ENCODE data around the gene ELAVL4.
A peak's percentile ranks its signal among the peaks of the same experiment; 100 is the strongest.

Gene ELAVL4

GRCh38 chr1:50108497-50109059 is at the start of gene ELAVL4:
Gene ELAVL4 (plus strand): TSS chr1:50108920. CDS start chr1:50109190, 270 bp downstream.
- DNase-seq = peak; percentile 93

GRCh38 chr1:50060279-50060678 is 48.4 kb upstream of the ELAVL4 start:
- no peak for DNase-seq

GRCh38 chr1:50066806-50067205 is 41.9 kb upstream of the ELAVL4 start:
- no peak for DNase-seq

- DNase-seq = no peak
These were observed 33.8 kb upstream of the ELAVL4 start for GRCh38 chr1:50074931-50075330.

GRCh38 chr1:50077273-50077672 is 31.4 kb upstream of the ELAVL4 start:
- DNase-seq = no peak

- peak; percentile 43 for DNase-seq
These were observed 27.7 kb upstream of the ELAVL4 start for GRCh38 chr1:50080904-50081586.

- no peak for DNase-seq
These were observed 24.3 kb upstream of the ELAVL4 start for GRCh38 chr1:50084389-50084788.

- DNase-seq = no peak
These were observed 17.7 kb upstream of the ELAVL4 start for GRCh38 chr1:50091068-50091467.

GRCh38 chr1:50095716-50096115 is 13.0 kb upstream of the ELAVL4 start:
- DNase-seq = no peak

- no peak for DNase-seq
These were observed 11.6 kb upstream of the ELAVL4 start for GRCh38 chr1:50097021-50097679.

GRCh38 chr1:50097791-50098190 is 10.9 kb upstream of the ELAVL4 start:
- DNase-seq = no peak

- DNase-seq = no peak
These were observed 10.1 kb upstream of the ELAVL4 start for GRCh38 chr1:50098591-50099021.

GRCh38 chr1:50099654-50100053 is 9.1 kb upstream of the ELAVL4 start:
- no peak for DNase-seq

GRCh38 chr1:50103615-50104081 is 5.1 kb upstream of the ELAVL4 start:
- peak; percentile 71 for DNase-seq

- DNase-seq = peak; percentile 71
These were observed 3.3 kb upstream of the ELAVL4 start for GRCh38 chr1:50105433-50105832.

GRCh38 chr1:50106095-50106761 is 2.5 kb upstream of the ELAVL4 start:
- DNase-seq = peak; percentile 80

- DNase-seq = no peak
These were observed 396 bp downstream of the ELAVL4 start for GRCh38 chr1:50109116-50109515.

- peak; percentile 87 for DNase-seq
These were observed 941 bp downstream of the ELAVL4 start for GRCh38 chr1:50109647-50110075.

- no peak for DNase-seq
These were observed 1.4 kb downstream of the ELAVL4 start for GRCh38 chr1:50110151-50110550.

GRCh38 chr1:50110656-50111055 is 1.9 kb downstream of the ELAVL4 start:
- peak; percentile 68 for DNase-seq

GRCh38 chr1:50111503-50111902 is 2.8 kb downstream of the ELAVL4 start:
- DNase-seq = no peak

GRCh38 chr1:50112193-50112592 is 3.5 kb downstream of the ELAVL4 start:
- DNase-seq = no peak

- DNase-seq = no peak
These were observed 14.4 kb downstream of the ELAVL4 start for GRCh38 chr1:50123071-50123470.
